Measurements from ENCODE around the gene RTF2. TPM values are rescaled to one million over a fixed set of nuclear protein-coding genes. Genes with fewer than 3 reads are reported as not detected.

The RTF2 gene
- total RNA-seq, 1 experiment from 2014 or later: 89.2 TPM

DNA sequence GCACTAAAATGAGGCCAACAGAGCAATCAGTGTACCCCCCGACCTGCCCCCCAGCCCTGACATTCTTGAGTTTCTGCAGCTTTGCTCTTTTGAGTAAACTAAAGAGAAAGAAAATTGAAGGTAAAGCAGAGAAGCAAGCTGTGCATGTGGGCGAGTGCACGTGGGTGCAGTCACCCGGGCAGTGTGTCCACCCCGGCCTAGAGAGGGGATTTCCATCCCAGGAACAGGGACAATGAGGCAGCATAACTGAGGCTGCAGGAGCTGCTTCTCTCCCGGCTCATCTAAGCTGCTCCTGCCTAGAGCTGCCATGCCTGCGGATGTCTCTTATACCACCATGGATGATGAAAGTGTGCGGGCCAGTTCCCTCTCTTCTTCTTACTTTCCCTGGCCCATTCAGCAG is 39.5 kb upstream of the RTF2 start:
- intact Hi-C loops (cut with micrococcal nuclease; ENCODE audit: unreplicated experiment) (no loop called here), in situ Hi-C loops (cut with HindIII; ENCODE audit: low pct_unique_long_range_greater_than_20kb, low sequenced_read_pairs) (no loop called here)
- Histone ChIP-seq H3K4me1 (ENCODE audit: control insufficient read depth, insufficient read depth, low read length) (no peaks in the 10 kb centered on the region), H3K9me3 (ENCODE audit: control insufficient read depth, insufficient read depth, low read depth, low read length) (no peaks in the 10 kb centered on the region), H3K27me3 (ENCODE audit: control insufficient read depth, insufficient read depth, low read length) (no peaks in the 10 kb centered on the region), H3K27ac (ENCODE audit: low read length) (no peak overlapping the region), H3K36me3 (ENCODE audit: control insufficient read depth, insufficient read depth, low read length) (no peaks in the 10 kb centered on the region), H3K4me3 (ENCODE audit: low read depth in 2 of 2, low read length in 2 of 2) (no peak overlapping the region)
- TF ChIP-seq SIN3A (IDR thresholded peaks at IDR 0.05; ENCODE audit: borderline replicate concordance, insufficient read depth, low read depth, low read length): no peak
- TF ChIP-seq TCF7L2 (IDR thresholded peaks at IDR 0.05; ENCODE audit: low read depth, low read length): no peak
- no peak for TF ChIP-seq POLR2AphosphoS5 (IDR thresholded peaks at IDR 0.05; ENCODE audit: low read depth, low read length)
- TF ChIP-seq, protein P1, sequence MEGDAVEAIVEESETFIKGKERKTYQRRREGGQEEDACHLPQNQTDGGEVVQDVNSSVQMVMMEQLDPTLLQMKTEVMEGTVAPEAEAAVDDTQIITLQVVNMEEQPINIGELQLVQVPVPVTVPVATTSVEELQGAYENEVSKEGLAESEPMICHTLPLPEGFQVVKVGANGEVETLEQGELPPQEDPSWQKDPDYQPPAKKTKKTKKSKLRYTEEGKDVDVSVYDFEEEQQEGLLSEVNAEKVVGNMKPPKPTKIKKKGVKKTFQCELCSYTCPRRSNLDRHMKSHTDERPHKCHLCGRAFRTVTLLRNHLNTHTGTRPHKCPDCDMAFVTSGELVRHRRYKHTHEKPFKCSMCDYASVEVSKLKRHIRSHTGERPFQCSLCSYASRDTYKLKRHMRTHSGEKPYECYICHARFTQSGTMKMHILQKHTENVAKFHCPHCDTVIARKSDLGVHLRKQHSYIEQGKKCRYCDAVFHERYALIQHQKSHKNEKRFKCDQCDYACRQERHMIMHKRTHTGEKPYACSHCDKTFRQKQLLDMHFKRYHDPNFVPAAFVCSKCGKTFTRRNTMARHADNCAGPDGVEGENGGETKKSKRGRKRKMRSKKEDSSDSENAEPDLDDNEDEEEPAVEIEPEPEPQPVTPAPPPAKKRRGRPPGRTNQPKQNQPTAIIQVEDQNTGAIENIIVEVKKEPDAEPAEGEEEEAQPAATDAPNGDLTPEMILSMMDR (IDR thresholded peaks at IDR 0.05): no peak
- TF ChIP-seq REST (IDR thresholded peaks at IDR 0.05; ENCODE audit: insufficient read depth in 1 of 2, low read depth in 2 of 2, low read length in 1 of 2): no peak
- DNase-seq (ENCODE audit: low read depth, low spot score) (no peak), ATAC-seq (no peak)
- CTCF ChIA-PET: no interaction called here
- POLR2A ChIA-PET: interaction anchor here (0.5 kb wide), 1 partner anchor 34 kb away, joined by 3 read pairs; no protein-coding TSS in a partner anchor
- no TSS peak for BruUV-seq (replicated peaks)

- DNase-seq (ENCODE audit: low read depth, low spot score) (no peak), ATAC-seq (no peak)
- intact Hi-C loops (cut with micrococcal nuclease; ENCODE audit: unreplicated experiment) (no loop called here), in situ Hi-C loops (cut with HindIII; ENCODE audit: low pct_unique_long_range_greater_than_20kb, low sequenced_read_pairs) (no loop called here)
- no TSS peak for BruUV-seq (replicated peaks)
- Histone ChIP-seq H3K9me3 (ENCODE audit: control insufficient read depth, insufficient read depth, low read depth, low read length) (no peaks in the 10 kb centered on the region), H3K27ac (ENCODE audit: low read length) (no peak overlapping the region), H3K36me3 (ENCODE audit: control insufficient read depth, insufficient read depth, low read length) (no peaks in the 10 kb centered on the region), H3K4me1 (ENCODE audit: control insufficient read depth, insufficient read depth, low read length) (no peaks in the 10 kb centered on the region), H3K27me3 (ENCODE audit: control insufficient read depth, insufficient read depth, low read length) (no peaks in the 10 kb centered on the region), H3K4me3 (ENCODE audit: low read depth in 2 of 2, low read length in 2 of 2) (no peak overlapping the region)
- ChIA-PET POLR2A (no interaction called here), CTCF (no interaction called here)
- TF ChIP-seq, protein P1 (IDR thresholded peaks at IDR 0.05): no peak
- TF ChIP-seq SIN3A (IDR thresholded peaks at IDR 0.05; ENCODE audit: borderline replicate concordance, insufficient read depth, low read depth, low read length): no peak
- TF ChIP-seq REST (IDR thresholded peaks at IDR 0.05; ENCODE audit: insufficient read depth in 1 of 2, low read depth in 2 of 2, low read length in 1 of 2): no peak
- no peak for TF ChIP-seq POLR2AphosphoS5 (IDR thresholded peaks at IDR 0.05; ENCODE audit: low read depth, low read length)
Observed at GRCh38 chr20:56429502-56429901, 38.9 kb upstream of the RTF2 start.
